GM18498 (cell line): ENCODE data around the gene POU6F2.

ENCODE experiments used
- ATAC-seq: cut with Tn5 transposase; IDR thresholded peaks from one replicate; pipeline ENCODE4 v1.9.1; 2021; ENCODE audit warnings: mild to moderate bottlenecking, moderate library complexity; ENCODE audit not compliant: unreplicated experiment

POU6F2 gene

DNA sequence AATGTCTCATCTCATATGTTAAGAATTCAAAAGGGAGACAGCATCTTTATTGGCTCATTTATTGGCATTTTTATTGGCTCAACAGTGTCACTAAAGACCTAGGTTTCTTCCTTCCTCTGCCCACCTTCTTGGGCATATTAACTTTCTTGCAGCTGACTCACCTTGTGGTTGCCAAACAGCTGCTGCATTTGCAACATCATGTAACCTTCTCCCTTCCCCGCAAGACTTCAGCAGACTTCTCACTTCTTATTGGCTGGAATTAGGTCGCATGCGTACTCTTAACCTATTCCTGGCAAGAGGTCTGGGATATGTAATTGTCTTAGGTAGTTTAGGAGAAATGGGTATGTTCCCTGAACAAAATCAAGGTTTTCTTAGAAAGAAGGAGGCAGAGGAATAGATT lies 263.2 kb downstream of the POU6F2 start:
- no peak for ATAC-seq

DNA sequence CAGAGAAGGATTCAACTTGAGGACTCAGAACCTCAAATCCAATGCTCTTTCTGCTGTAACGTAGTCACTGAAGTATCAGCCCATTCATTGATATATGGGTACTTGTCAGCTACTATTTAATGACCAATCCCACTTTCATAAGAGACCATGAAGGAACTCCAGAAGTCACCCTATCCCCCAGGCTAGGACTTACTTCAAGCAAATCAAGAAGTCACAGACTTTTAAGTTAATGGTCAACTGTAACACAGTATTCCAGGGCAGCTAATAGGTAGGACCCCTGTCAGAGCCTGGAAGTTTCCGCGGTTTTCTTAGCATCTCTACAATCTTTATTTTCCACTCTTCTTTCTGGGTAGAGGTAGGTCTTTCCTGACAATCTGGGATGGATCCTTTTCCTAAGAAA lies 269.9 kb downstream of the POU6F2 start:
- no peak for ATAC-seq

DNA sequence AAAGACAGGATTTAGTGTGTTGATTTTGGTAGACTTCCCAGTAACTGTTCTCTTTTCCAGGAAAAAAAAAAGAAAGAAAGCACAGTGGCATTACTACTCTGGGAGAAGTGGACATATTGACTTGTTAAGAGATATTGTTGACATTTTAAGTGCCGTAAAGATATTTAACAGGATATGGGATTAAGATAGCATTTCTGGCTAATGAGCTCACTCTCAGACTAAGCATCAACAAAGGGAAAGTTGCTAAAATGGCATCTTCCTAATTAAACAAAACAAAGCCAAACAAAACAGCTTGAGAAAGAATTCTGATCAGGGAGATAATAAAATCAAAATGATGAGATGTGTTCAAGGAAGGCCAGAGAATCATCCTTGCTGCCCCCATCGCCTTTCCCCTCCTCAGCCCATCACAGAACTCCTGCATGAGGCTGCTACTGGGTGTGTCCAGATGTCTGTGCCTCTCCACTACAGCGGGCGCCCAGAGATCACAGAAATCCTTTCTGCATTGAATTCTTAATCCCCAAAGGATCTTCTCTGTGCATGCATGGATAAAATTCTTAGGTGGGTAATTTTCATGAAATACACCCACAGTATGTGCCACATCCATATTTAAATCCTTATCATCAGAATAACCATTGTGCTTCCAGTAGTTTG lies 270.5 kb downstream of the POU6F2 start:
- no peak for ATAC-seq

DNA sequence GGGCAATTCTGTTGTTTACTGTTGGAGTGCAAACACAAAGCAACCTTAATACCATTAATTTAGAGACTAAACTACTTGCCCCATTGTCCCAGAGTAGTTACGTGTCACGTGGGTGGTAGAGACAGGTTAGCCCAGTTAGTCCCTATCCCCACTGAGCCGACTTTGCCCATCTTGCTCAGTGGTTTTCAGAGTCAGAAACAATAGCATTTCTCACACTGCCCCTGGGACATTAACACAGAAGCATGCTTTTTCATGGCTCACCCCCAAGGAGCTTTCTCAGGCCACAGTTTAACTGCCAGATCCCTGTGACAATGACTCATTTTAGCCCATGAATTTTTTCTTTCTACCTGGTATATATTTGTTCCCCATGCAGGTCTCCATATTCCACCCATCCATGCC lies 271.0 kb downstream of the POU6F2 start:
- no peak for ATAC-seq

DNA sequence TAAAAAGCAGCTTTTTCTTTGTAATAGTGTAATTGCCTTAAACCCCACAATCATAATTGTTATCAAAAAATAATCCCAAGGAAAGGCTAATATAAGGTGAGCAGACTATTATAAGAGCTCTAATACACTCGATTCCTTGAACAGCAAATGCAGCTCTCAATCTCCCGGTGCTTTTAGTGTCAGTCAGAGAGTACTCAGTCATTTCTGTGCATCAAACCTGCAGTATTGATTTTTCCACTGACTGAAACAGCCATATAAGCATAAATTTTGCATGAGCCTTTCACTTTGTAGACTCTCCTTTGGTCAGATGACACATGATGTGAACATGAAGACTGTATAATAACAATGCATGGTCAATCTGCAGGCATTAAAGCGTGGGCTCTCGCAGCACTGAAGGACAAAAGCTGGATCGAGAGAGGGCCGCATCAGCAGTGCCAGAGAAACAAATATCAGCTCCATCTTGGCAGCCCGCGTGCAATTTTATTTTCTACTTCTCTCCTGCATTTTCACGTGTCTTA lies 272.0 kb downstream of the POU6F2 start:
- ATAC-seq = no peak

DNA sequence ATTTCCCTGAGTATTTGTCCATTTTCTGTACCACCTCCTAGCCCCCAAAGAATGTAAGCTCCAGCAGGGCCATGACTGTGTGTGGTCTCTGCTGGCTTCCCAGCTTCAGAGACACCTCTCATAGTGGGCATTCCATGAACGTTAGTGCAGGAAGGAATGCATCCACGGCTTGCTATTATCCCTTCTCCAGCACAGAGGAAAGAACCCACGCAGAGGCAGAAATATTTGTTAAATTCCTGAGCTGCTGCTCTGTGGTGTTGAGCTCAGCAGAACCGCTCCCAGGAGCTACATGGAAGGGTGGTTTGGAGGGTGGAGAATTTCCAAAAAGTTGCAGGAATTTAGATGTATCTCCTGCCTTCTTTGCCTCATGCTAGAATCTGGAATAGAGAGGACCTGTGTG lies 275.2 kb downstream of the POU6F2 start:
- no peak for ATAC-seq

DNA sequence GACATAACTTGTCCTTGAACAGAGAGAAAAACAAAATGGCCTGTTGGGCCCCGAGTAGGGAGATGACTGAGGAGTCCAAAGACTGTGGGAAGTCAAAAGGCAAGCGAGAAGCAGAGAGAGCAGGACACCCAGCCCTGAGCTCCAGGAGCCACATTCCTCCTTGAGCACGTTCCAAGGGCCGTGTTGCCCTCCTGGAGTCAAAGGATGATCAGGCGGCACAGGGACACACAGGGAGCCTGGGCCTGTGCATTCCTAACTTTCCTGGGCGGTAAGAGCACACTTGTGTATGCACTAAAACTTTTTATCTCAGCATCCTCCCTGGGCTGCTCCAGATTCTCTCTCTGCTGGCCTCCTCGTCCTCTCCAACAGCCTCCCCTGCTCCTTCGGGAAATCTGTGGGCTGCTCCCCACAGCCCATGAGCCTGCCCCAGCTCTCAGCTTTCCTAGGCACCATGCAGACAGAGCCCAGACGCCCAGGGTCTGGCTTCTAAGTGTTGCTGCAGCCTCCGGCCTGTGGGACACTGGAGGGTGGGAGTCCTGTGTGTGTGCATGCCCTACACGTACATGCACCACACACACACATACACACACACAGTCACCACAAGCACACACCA lies 281.8 kb downstream of the POU6F2 start:
- no peak for ATAC-seq

DNA sequence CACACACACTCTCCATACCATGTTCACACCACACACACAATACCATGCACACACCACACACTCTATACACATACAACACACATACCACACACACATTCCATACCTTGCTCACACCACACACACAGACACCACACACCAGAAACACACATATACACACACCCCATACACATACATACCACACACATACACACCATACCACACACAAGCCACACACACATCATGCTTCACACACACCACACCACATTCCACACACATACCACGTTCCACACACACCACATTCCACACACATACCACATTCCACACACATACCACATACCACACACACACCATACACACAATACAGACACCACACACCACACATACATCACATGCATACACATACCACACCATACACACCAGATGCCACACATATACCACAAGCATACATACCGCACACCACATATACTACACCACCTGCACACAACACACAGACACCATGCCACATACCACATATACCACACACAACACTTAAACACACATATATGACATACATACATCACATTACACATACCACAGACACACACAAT lies 282.7 kb downstream of the POU6F2 start:
- ATAC-seq = no peak

DNA sequence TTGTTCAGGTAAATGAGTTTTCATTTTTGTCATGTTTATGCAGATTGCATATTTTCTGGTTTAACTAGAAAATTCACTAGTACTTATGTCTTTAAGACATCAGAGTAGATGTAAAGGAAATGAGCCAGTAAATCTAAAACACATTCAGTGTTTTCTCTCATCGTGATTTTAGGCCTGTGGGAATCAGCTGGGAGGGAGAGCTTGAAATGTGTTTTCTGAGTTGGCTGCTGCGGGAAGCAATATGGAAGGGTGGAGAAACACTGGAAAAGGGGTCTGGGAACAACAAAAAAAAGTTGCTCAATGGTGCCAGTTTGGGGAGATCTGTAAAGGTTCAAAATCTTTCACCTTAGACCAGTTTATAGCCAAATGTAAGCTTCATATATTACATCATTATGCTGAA lies 284.1 kb downstream of the POU6F2 start:
- no peak for ATAC-seq

DNA sequence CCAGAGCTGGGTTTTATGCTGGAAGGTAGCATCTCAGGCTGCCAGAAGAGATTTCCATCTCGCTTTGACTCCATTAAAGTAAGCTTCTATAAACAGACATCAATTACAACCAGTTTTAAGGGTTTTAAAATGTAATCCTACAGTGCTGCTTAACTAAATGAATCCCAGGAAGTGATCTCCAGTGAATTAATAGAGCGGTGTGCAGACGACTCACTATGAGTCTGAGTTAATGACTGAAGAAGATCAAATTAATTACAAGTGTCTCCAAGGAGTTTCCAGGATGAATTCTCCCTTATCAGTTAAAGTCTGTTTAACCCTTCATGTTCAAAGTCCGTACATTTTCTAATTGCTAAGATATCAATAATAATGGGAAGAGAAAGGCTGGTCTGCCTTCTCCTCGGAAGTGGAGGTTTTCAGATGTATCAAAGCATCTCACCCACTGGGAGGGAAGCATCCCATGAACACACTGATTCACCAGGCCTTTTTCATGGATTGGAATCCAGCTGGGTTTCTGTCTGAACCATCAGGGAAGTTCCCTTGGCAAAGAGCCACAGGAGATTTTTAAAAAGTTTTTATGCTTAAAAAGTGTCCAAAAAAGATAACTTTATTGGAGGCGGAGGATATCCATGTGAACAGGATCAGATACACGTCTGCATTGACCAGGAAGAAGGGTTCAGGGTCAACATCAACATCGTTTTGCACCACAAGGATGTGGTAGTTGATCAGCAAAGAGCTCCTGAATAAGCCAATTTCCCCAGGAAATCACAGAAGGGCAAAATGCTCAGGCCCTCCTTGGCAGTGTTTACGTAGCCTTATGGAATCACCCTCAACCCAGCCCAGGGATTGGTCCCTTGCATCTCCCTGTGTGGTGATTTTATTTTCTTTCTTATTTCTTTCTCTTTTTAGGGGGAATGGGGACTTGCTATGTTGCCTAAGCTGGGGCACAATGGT lies 288.2 kb downstream of the POU6F2 start:
- no peak for ATAC-seq

DNA sequence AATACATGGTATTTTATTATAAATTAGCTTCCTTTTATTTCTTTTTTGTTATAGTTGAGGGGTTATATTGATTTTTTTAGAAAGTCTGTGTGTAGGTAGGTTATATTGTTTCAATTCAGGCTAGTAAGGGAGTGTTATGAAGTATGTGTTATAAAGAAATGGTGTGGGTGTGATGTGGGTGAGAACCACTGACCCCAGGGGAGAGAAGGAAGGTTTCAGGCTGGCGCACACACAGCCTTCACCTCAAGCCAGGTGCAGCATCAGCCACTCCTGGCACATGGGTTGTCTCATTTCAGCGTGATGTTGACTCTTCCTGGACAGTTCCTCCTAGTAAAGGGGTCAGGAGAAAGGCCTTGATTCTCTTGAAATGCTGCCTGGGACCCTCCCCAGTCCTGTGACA lies 291.3 kb downstream of the POU6F2 start:
- no peak for ATAC-seq

DNA sequence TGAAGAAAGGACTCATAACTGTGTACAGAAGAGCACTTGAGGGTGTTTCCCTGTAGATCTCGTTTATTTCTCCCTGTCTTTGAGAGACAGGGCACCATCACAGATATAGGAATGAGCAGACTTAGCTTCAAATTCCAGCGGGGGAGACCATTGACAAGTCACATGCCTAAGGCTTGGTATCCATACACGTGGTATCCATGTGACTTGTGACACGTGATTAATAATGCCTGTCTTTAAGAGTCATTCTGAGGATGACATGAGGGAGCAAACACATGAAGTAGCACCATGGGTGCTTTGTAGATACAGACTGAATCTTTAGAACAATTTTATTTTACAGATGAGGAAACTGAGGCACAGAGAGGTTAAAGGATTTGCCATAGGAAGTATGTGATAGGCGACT lies 292.3 kb downstream of the POU6F2 start:
- ATAC-seq = no peak

DNA sequence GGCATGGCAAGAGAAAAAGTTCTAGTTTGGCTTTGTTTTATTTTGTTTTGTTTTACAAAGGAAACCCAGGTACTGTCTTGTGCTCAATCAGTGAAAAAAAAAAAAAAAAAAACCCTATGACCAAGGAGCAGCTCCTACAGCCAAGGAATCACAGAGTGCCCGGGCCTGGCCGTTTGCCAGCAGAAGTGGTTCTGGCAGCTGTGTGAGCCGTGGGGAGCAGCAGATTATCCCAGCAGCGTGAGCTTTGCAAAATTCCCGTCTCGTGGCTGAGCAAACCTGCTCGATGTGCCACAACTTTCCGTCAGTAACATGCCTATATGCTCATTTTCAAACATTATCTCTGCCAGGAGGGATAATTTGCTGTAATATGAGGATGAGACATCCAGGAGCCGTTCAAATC lies 293.7 kb downstream of the POU6F2 start:
- no peak for ATAC-seq

DNA sequence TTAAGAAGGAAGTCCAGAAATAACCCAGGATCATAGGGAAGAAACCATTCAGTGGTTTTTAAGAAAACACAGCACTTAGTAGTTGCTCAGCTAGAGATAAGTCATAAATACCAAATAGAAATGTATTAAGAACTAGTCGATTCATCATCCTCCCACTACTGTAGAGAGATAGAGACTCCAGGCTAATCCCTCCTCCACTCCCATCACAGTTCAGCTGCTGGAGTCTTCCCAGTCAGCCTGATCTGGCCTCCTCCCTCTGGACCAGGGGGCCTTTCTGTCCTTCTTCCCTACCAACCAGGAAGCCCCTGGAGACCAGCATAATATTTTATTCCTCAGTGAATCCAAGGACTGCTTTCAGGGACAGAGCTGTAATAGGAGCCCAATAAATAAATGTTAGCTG lies 294.4 kb downstream of the POU6F2 start:
- no peak for ATAC-seq

DNA sequence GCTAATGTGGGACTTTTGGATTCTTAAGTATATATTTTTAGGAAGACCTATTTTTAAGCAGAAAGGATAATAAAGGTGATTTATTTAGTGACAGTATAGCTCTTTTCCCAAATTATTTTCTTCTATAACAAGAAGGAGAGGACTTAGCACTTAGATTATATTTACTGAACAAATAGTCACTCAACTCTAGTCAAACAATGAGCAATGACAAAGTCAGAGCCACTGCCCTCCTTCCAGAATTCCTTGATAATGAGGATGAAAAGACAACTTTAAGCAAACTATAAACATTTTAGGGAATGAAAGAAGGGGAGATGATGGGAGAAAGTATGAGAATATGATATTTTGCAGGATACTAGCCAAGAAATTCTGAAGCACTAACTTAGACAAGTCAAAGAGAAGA lies 295.0 kb downstream of the POU6F2 start:
- no peak for ATAC-seq

DNA sequence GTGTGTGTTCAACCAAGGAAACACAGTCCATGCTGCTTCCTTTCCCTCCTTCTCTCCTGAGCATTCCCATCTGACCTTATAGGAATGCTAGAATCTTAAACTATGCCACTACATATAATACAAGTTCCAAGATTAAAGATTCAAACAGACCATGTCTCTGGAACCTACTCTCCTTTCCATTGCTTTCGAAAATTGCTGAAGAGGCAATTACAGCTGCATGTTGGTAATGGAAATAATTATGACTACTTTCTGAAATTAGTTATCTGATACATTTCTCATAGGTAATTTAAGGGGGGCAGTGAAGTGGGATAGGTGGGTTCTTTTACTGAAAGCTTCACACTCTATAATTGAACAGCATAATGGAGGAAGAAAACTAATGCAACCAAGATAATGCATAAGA lies 302.6 kb downstream of the POU6F2 start:
- no peak for ATAC-seq

DNA sequence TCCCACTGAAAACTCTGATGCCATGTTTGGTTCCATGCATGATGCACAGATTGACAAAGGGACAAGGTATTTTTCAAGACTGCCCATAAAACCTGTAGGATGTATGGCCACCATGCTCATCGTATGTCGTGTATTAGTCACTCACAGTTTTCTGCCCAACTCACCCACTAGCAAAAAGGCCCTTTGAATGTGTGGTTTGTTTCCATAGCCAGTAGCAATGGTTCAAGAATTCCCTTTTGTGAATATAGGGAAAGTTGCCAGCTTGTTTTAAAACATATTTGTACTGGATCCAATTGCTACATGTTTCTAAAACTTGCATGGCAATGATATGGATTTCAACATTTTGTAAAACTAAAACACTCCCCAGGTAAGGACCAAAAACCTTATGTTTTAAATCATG lies 307.5 kb downstream of the POU6F2 start:
- no peak for ATAC-seq

DNA sequence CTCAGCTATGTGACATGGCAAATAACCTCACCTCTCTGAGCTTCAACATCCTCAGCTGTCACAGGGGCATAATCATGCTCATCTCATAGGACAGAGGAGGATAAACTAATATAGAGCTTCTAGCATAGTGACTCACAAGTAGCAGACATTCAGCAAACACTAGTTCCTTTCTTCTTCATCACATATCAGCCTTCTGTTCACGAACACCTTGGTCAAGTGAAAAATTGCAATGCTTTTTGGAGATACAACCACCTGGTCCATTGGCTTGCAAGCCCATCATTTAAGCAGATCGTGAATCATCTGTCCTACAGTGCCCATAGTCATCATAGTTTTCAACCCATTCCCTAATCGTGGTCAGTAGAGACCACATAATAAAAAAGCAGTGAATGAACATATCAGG lies 310.6 kb downstream of the POU6F2 start:
- no peak for ATAC-seq

DNA sequence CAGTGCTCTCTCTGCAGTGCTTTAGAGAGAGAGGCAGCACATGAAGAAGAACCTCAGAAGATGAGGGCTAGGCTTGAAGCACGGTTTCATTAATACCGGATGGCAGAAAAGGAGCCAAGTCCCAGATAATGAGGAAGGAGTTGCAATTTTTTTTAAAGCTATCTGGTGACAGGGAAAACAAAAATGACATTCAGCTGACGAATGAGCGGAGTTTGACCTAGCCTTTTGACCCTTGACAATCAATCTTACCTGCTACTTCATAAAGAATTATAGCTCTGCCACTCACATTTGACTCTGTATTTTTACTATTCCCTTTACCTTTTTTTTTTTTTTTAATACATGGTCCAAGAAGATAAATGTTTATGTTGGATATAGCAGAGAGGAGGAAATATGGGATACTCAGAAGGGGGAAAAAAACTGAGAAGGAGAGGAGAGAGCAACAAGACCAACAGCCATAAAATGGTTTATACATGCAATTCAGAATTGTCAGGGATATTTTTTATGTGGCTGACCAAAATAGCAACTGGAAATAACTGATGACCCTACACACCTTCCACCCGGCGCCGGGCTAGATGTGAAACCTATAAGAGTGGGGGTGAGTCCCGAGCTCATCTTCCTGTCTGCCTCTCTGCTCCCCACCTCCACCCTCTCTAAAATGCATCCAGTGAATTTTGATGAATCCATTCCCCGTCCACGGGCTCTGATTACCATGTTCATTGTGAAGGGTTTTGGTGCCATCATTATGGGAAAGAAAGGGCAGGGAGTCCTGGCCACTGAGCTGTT lies 314.1 kb downstream of the POU6F2 start:
- no peak for ATAC-seq

DNA sequence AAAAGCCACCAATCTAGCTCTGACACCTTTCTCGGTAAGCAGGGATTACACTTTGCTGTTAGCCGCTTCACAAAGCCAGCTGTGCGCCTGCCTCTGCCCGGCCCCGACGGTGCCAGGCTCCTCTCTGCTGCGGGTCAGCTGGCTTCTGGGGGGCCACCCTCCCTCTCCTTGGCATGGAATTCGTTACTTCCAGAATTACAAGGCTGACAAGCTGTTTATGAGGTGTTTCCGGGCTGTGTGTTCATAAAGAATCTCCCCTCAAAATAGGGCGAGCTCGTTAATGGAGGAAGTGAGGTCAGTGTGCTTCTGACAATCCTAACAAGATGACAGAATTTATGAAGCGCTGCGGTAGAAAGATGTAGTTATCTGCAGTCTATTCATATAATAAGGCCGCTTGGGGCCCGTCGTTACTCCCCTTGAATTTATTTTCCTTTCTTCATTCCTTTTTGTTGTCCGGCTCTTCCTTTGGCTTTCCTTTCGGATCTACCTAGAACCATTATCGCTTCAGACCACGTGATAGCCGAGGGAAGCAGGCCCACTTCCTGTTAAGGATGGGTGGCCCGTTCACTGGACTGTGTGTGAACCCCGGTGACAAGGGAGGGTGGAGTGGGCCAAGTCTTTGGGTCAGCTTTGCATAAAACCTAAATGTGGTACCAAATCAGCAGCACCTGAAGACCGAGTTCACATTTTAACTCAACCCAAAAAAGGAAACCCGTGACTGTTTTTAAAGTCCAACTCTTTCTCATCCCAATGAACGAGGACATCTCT lies 315.5 kb downstream of the POU6F2 start:
- no peak for ATAC-seq
